NCI-H774 (cell line): ENCODE results near the gene ARF5.
"Not testable (repeated sequence)": the region's sequence is repeated elsewhere in the genome, so short reads cannot be mapped to it uniquely, and the experiment has no call there.

Source experiments
- DNase-seq: peaks from one replicate; lab custom pipeline; 2025; lab: John Stamatoyannopoulos, UW

ARF5 gene

DNA sequence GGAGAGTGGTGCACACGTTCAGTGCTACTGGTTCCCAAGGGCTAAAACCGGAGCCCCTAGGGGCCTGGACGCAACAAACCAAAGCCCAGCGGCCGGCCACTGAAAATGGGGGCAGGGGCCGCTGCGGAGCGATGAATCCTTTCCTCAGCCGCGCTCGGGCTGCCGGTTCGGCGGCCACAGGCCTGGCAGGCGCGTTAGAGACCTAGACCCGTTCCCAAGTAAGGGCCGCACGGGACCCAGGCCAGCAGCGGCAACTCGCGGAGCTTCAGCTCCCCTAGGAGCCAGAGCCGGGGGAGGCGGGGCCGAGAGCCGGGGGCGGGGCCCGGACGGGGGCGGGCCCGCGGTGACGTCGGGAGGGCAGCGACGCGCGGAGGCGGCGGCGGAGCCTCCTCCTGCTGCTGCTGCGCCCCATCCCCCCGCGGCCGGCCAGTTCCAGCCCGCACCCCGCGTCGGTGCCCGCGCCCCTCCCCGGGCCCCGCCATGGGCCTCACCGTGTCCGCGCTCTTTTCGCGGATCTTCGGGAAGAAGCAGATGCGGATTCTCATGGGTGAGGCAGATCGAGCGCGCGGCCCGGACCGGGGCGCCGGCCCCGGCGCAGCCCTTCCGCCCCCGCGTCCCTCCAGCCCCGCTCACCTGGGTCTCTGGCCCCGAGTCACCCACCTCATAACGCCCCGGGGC is at the start of gene ARF5:
Gene ARF5, plus strand, starts transcription at position 393 of the 678 bp plus-strand sequence. Its CDS starts 88 bp downstream, at position 481.
- peak; percentile 82 for DNase-seq

DNA sequence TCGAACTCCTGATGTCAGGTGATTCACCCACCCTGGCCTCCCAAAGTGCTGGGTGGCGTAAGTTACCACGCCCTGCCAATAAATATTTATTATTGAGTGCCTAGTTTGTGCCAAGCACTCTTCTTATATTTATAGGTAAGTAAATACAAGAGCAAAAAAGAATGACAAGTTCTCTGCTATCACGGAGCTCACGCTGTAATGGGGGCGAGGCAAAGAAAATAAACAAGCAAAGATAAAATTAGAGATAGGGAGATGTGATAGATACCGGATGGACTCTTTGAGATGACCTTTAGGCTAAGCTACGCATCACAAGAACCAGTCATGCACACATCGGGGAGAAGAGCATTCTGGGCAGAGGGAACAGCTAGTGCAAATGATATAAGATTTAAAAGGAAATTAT is 49.1 kb upstream of the ARF5 start:
- no peak for DNase-seq

- not testable (repeated sequence) for DNase-seq
These were observed 47.8 kb upstream of the ARF5 start for GRCh38 chr7:127540461-127540860.

- no peak for DNase-seq
These were observed 46.7 kb upstream of the ARF5 start for GRCh38 chr7:127541548-127541947.

DNA sequence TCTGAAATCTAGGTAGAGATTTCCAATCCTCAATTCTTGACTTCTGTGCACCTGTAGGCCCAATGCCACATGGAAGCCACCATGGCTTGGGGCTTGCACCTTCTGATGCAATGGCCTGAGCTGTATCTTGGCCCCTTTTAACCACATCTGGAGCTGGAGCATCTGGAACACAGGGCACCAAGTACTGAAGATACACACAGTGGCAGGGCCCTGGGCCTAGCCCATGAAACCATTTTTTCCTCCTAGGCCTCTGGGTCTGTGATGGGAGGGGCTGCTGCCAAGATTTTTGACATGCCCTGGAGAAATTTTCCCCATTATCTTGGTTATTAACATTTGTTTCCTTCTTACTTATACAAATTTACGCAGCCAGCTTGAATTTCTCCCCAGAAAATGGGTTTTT is 41.9 kb upstream of the ARF5 start:
- DNase-seq, result no peak

DNA sequence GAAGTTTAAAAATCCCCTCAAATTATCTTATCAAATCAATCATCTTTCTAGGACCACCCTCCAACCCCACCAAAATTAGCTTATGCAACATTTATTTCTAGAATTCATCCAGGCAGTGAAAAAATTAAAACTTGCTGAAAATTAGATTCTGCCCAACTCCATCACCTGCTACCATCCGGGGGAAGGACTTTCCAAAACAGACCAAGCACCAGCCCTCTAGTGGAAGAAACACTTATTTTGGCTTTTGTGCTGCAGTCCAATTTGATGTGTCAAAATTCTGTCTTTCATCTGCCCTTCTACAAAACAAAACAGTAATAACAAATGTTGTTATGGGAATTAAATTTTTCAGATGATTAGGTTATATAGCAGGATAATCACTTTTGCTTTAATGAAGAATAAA is 38.0 kb upstream of the ARF5 start:
- DNase-seq, result no peak

DNA sequence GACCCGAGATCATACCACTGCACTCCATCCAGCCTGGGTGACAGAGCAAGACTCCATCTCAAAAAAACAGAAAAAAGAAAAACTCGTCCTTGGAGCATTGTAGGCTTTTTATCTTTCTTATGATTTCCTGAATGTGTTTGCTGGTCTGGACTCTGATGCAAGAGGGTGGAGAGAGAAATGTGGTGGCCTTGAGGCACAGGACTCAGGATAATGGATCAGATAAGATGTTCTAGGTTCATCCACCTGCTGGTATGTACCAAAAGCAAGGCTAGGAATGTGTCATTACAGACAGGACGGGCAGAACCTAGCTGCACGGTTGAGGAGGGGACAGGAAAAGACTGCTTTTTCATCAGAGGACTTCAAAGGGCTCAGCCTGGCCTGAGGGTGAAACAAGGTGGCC is 36.3 kb upstream of the ARF5 start:
- no peak for DNase-seq

GRCh38 chr7:127556404-127556803 is 31.8 kb upstream of the ARF5 start:
- no peak for DNase-seq

GRCh38 chr7:127557803-127558202 is 30.4 kb upstream of the ARF5 start:
- no peak for DNase-seq

GRCh38 chr7:127566242-127566641 is 22.0 kb upstream of the ARF5 start:
- no peak for DNase-seq

DNA sequence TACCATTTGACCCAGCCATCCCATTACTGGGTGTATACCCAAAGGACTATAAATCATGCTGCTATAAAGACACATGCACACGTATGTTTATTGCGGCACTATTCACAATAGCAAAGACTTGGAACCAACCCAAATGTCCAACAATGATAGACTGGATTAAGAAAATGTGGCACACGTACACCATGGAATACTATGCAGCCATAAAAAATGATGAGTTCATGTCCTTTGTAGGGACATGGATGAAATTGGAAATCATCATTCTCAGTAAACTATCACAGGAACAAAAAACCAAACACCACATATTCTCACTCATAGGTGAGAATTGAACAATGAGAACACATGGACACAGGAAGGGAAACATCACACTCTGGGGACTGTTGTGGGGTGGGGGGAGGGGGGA is 20.2 kb upstream of the ARF5 start:
- DNase-seq, result not testable (repeated sequence)

GRCh38 chr7:127571741-127572505 is 16.3 kb upstream of the ARF5 start:
- no peak for DNase-seq

- DNase-seq, result no peak
These were observed 10.1 kb upstream of the ARF5 start for GRCh38 chr7:127578036-127578684.

- DNase-seq, result no peak
These were observed 9.4 kb upstream of the ARF5 start for GRCh38 chr7:127578711-127579275.

DNA sequence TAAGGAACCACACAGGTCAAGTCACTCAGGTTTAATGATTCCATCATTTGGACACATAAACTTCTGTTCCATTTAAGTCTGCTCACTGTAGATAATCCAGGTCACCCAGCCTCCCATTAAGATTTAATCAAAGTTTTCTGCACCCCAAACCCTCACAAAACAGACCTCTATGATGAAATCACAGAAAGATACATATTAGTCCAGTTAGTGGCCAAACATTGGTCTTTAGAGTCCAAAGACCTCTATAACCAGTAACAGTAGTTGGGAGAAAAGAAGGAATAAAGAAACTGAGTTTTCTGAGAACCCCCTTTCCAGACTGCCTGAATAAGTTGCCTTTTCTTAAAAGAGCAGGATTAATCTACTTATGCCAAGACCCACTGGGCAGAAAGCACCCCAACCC is 7.6 kb upstream of the ARF5 start:
- no peak for DNase-seq

DNA sequence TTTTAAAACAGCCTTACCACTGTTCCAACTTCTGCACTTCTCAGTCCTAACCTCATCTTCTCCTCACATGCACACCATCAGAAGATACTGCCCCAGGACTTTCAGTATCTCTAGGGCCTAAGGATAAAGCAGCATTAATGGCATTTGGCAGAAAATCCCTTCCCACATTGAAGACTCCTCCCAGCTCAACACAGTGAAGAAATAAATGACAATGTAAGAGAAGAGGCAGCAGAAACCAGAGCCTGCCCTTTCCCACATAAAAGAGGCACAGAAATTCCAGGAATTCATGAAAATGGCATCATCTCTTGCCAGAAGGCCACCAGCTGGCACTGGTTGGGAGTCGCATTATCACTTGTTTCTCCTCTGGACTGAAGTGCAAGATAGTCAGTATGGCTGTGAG is 6.5 kb upstream of the ARF5 start:
- no peak for DNase-seq

DNA sequence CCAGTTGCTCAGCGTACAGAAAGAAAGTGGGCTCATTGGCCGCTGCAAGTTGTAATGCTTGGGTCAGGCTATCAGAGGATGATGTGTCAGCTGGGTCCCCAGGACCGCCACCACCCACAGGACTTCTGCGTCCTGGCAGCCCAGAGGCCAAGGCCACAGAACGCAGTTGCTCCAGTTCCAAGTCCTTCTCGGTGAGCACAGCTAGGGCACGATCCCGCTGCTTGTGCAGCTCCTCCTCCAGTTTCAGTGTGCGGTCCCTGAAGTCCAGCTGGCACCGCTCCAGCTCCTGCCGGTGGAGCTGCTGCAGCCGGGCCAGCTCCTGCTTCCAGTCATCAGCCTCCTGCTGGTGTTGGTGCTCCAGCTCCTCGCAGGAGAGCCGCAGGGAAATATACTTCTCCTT is 5.8 kb upstream of the ARF5 start:
- DNase-seq, result no peak

- no peak for DNase-seq
These were observed 3.6 kb upstream of the ARF5 start for GRCh38 chr7:127584648-127585043.

- peak; percentile 87 for DNase-seq
These were observed 2.9 kb upstream of the ARF5 start, which contains the start of gene GCC1 for GRCh38 chr7:127585044-127585953. Gene GCC1 (minus strand): TSS chr7:127585596. CDS start chr7:127585182, 414 bp downstream.

- DNase-seq, result no peak
These were observed 1.9 kb upstream of the ARF5 start for GRCh38 chr7:127586346-127586745.

DNA sequence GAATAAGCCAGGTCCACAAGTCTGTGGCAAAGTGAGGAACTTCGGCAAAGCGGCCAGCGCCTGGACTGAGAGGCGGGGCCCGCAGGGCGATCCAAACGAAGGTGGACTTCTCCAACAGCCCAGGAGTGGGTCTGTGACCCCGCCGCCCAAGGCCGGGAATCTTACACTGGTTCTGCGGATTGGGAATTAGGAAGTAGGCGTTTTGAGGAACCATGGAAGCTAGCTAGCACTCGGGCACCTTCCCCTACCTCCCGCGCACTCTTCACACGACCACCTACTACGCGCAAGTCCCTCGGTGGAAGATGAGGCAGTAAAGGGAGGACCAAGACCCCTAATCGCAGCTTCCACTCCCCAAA is 570 bp upstream of the ARF5 start:
- no peak for DNase-seq
